ENCODE measurements around the gene BTF3.
"Not testable (repeated sequence)": the region's sequence is repeated elsewhere in the genome, so short reads cannot be mapped to it uniquely, and the experiment has no call there.

The BTF3 gene

GRCh38 chr5:73485715-73486114 is 12.5 kb upstream of the BTF3 start:
- DNase-seq (ENCODE audit: low read depth in 2 of 2): no peak

- no peak for DNase-seq (ENCODE audit: low read depth in 2 of 2)
Measured at GRCh38 chr5:73486119-73486899, 11.9 kb upstream of the BTF3 start.

GRCh38 chr5:73487257-73487656 is 11.0 kb upstream of the BTF3 start:
- DNase-seq (ENCODE audit: low read depth in 2 of 2): not testable (repeated sequence)

GRCh38 chr5:73487815-73488214 is 10.4 kb upstream of the BTF3 start:
- no peak for DNase-seq (ENCODE audit: low read depth in 2 of 2)

- no peak for DNase-seq (ENCODE audit: low read depth in 2 of 2)
Measured at GRCh38 chr5:73488806-73489205, 9.4 kb upstream of the BTF3 start.

GRCh38 chr5:73490088-73490487 is 8.2 kb upstream of the BTF3 start:
- no peak for DNase-seq (ENCODE audit: low read depth in 2 of 2)

- no peak for DNase-seq (ENCODE audit: low read depth in 2 of 2)
Measured at GRCh38 chr5:73491155-73491554, 7.1 kb upstream of the BTF3 start.

GRCh38 chr5:73493421-73493820 is 4.8 kb upstream of the BTF3 start:
- DNase-seq (ENCODE audit: low read depth in 2 of 2): no peak

- DNase-seq (ENCODE audit: low read depth in 2 of 2): no peak
Measured at GRCh38 chr5:73494721-73495120, 3.5 kb upstream of the BTF3 start.

- DNase-seq (ENCODE audit: low read depth in 2 of 2): no peak
Measured at GRCh38 chr5:73495772-73496335, 2.4 kb upstream of the BTF3 start.

- no peak for DNase-seq (ENCODE audit: low read depth in 2 of 2)
Measured at GRCh38 chr5:73496984-73497457, 1.2 kb upstream of the BTF3 start.

GRCh38 chr5:73497497-73498056 is 665 bp upstream of the BTF3 start:
- DNase-seq (ENCODE audit: low read depth in 2 of 2): no peak

GRCh38 chr5:73499187-73499586 is 945 bp downstream of the BTF3 start:
- no peak for DNase-seq (ENCODE audit: low read depth in 2 of 2)

GRCh38 chr5:73499756-73500155 is 1.5 kb downstream of the BTF3 start:
- no peak for DNase-seq (ENCODE audit: low read depth in 2 of 2)

GRCh38 chr5:73501406-73501805 is 3.2 kb downstream of the BTF3 start:
- DNase-seq (ENCODE audit: low read depth in 2 of 2): no peak

GRCh38 chr5:73506459-73506955 is 8.3 kb downstream of the BTF3 start:
- DNase-seq (ENCODE audit: low read depth in 2 of 2): no peak

- no peak for DNase-seq (ENCODE audit: low read depth in 2 of 2)
Measured at GRCh38 chr5:73507062-73507461, 8.8 kb downstream of the BTF3 start.

GRCh38 chr5:73508521-73508920 is 10.3 kb downstream of the BTF3 start:
- not testable (repeated sequence) for DNase-seq (ENCODE audit: low read depth in 2 of 2)

- DNase-seq (ENCODE audit: low read depth in 2 of 2): no peak
Measured at GRCh38 chr5:73513996-73514395, 15.8 kb downstream of the BTF3 start.

GRCh38 chr5:73514418-73514817 is 16.2 kb downstream of the BTF3 start:
- no peak for DNase-seq (ENCODE audit: low read depth in 2 of 2)

- DNase-seq (ENCODE audit: low read depth in 2 of 2): no peak
Measured at GRCh38 chr5:73515232-73515631, 17.0 kb downstream of the BTF3 start.

GRCh38 chr5:73519531-73520283 is 21.5 kb downstream of the BTF3 start:
- DNase-seq (ENCODE audit: low read depth in 2 of 2): peak; percentile 19 to 52
